GM04504 (cell line): ENCODE results near the gene TLR10.

Experiments used
- DNase-seq: peaks from one replicate; pipeline ENCODE4 v3.0.0-alpha.2; 2012; ENCODE audit warnings: low read depth

The TLR10 gene

GRCh38 chr4:38764277-38764676 is 18.5 kb downstream of the TLR10 start:
- DNase-seq = no peak

GRCh38 chr4:38762560-38762959 is 20.2 kb downstream of the TLR10 start:
- DNase-seq = no peak

GRCh38 chr4:38759790-38760122 is 23.0 kb downstream of the TLR10 start:
- DNase-seq = no peak

GRCh38 chr4:38759113-38759789 is 23.5 kb downstream of the TLR10 start:
- no peak for DNase-seq

GRCh38 chr4:38757945-38758600 is 24.7 kb downstream of the TLR10 start:
- no peak for DNase-seq

- DNase-seq = peak; percentile 95
Observed at GRCh38 chr4:38752941-38753806, 29.6 kb downstream of the TLR10 start.

- DNase-seq = peak; percentile 23
Observed at GRCh38 chr4:38752372-38752940, 30.3 kb downstream of the TLR10 start.

GRCh38 chr4:38751341-38752010 is 31.3 kb downstream of the TLR10 start:
- DNase-seq = no peak

- DNase-seq = no peak
Observed at GRCh38 chr4:38749336-38749735, 33.5 kb downstream of the TLR10 start.

- DNase-seq = no peak
Observed at GRCh38 chr4:38747629-38748028, 35.2 kb downstream of the TLR10 start.

GRCh38 chr4:38745881-38746280 is 36.9 kb downstream of the TLR10 start:
- DNase-seq = no peak

- DNase-seq = no peak
Observed at GRCh38 chr4:38743866-38744265, 38.9 kb downstream of the TLR10 start.

- DNase-seq = no peak
Observed at GRCh38 chr4:38740303-38740702, 42.5 kb downstream of the TLR10 start.

- no peak for DNase-seq
Observed at GRCh38 chr4:38738940-38739803, 43.6 kb downstream of the TLR10 start.

GRCh38 chr4:38735870-38736269 is 46.9 kb downstream of the TLR10 start:
- no peak for DNase-seq

GRCh38 chr4:38734911-38735310 is 47.9 kb downstream of the TLR10 start:
- DNase-seq = no peak

GRCh38 chr4:38734446-38734845 is 48.3 kb downstream of the TLR10 start:
- DNase-seq = no peak

GRCh38 chr4:38733663-38734062 is 49.1 kb downstream of the TLR10 start:
- no peak for DNase-seq

- peak; percentile 52 for DNase-seq
Observed at GRCh38 chr4:38730830-38731646, 51.8 kb downstream of the TLR10 start.

- no peak for DNase-seq
Observed at GRCh38 chr4:38730493-38730829, 52.3 kb downstream of the TLR10 start.
